K562 (cell line): ENCODE results near the gene KCNK1. TPM values are rescaled to one million over a fixed set of nuclear protein-coding genes. Genes with fewer than 3 reads are reported as not detected.

Experiments used
- CBX8 ChIP-seq: fragments of 200-600 bp; sonication (generic); IDR thresholded peaks from 2 replicates; pipeline ENCODE4 v1.6.1; 2012; ENCODE audit warnings: borderline replicate concordance, mixed run types, low read depth, mild to moderate bottlenecking, moderate library complexity, mixed read lengths, low read length, control low read depth, inconsistent platforms; ENCODE audit not compliant: poor library complexity, severe bottlenecking; ENCODE audit errors: extremely low read depth
- CEBPB ChIP-seq: fragments of 450-650 bp; IDR thresholded peaks from 2 replicates; pipeline ENCODE4 v1.6.1; 2016; ENCODE audit warnings: missing genetic modification characterization, missing compliant biosample characterization
- DDX20 ChIP-seq: fragments of 450-650 bp; IDR thresholded peaks from 2 replicates; pipeline ENCODE4 v1.6.1; 2016; ENCODE audit warnings: missing genetic modification characterization, low read depth, mild to moderate bottlenecking, missing compliant biosample characterization, moderate library complexity
- EZH2 ChIP-seq: IDR thresholded peaks from 2 replicates; pipeline ENCODE4 v1.6.1; 2012; ENCODE audit warnings: low read depth, mild to moderate bottlenecking, inconsistent platforms, low read length, borderline replicate concordance
- FOS ChIP-seq: IDR thresholded peaks from 3 replicates; pipeline ENCODE4 v1.6.1; 2011; ENCODE audit not compliant: insufficient read length; ENCODE audit errors: extremely low read depth
- FOXK1 ChIP-seq: sonication (generic); formaldehyde crosslinking; IDR thresholded peaks from 2 replicates; pipeline ENCODE4 v1.8.0; 2022; ENCODE audit warnings: missing genetic modification reagents, mild to moderate bottlenecking, borderline replicate concordance
- HCFC1 ChIP-seq: IDR thresholded peaks from 2 replicates; pipeline ENCODE4 v1.6.1; 2012; ENCODE audit warnings: low read depth, low read length, improper control_type of control experiment
- HIVEP1 ChIP-seq: fragments of 250-450 bp; sonication (Bioruptor Pico); IDR thresholded peaks from 2 replicates; pipeline ENCODE4 v1.4.0; 2020; ENCODE audit warnings: mild to moderate bottlenecking
- NFIC ChIP-seq: fragments of 450-650 bp; IDR thresholded peaks from 2 replicates; pipeline ENCODE4 v1.6.1; 2017; ENCODE audit warnings: mild to moderate bottlenecking, inconsistent platforms
- PHB2 ChIP-seq: fragments of 450-650 bp; IDR thresholded peaks from 2 replicates; pipeline ENCODE4 v1.6.1; 2017; ENCODE audit warnings: low read depth
- POLR2H ChIP-seq: IDR thresholded peaks from 2 replicates; pipeline ENCODE4 v1.6.1; 2016; ENCODE audit warnings: missing genetic modification characterization, low read depth, mild to moderate bottlenecking, control low read depth, missing compliant biosample characterization, moderate library complexity
- SAFB ChIP-seq: fragments of 200-400 bp; formaldehyde crosslinking; IDR thresholded peaks from 2 replicates; pipeline ENCODE4 v1.6.1; 2017; ENCODE audit warnings: low read depth, low read length, borderline replicate concordance
- STAT5B ChIP-seq: fragments of 250-450 bp; sonication (Bioruptor Pico); IDR thresholded peaks from 2 replicates; pipeline ENCODE4 v1.8.0; 2021; ENCODE audit warnings: mild to moderate bottlenecking, inconsistent platforms
- TAF15 ChIP-seq: fragments of 200-400 bp; formaldehyde crosslinking; IDR thresholded peaks from 2 replicates; pipeline ENCODE4 v1.6.1; 2017; ENCODE audit warnings: mild to moderate bottlenecking, low read depth, low read length, moderate library complexity
- TCF7L2 ChIP-seq: fragments of 150-350 bp; IDR thresholded peaks from 2 replicates; pipeline ENCODE4 v1.6.1; 2016; ENCODE audit warnings: low read depth, mild to moderate bottlenecking, low read length, moderate library complexity
- ZNF133 ChIP-seq: fragments of 250-450 bp; sonication (Bioruptor Pico); IDR thresholded peaks from 2 replicates; pipeline ENCODE4 v1.4.0; 2020; ENCODE audit warnings: mild to moderate bottlenecking
- ZNF324 ChIP-seq: fragments of 250-450 bp; sonication (Bioruptor Pico); IDR thresholded peaks from 2 replicates; pipeline ENCODE4 v1.4.0; 2020; ENCODE audit warnings: mild to moderate bottlenecking
- polyA plus RNA-seq, 8 experiments: library from polyadenylated mRNA; depleted of rRNA in 4 of 8; stranded (reverse) in 5 of 8; unstranded in 3 of 8; fragments of >200 nt; fragmentation: Nextera tagmentation in 2 of 8; fragmentation: Illumina TruSeq in 1 of 8; extraction: Ambion mirVana in 2 of 8; extraction: Trizol in 1 of 8; gene quantifications; 2 replicates each; pipeline versions ENCODE4 v1.2.1 to v1.2.3, GENCODE V29; 2011 to 2014; ENCODE audit warnings: inconsistent platforms in 1 of 8, missing spikeins in 1 of 8
- total RNA-seq, 7 experiments: library from RNA; depleted of rRNA in 6 of 7; stranded (reverse); fragments of >200 nt in 6 of 7; fragmentation: Illumina TruSeq in 2 of 7; extraction: Trizol in 2 of 7; gene quantifications; 2 replicates each; pipeline versions ENCODE4 v1.2.1 to v1.2.3, GENCODE V29; 2011 to 2021; ENCODE audit warnings: low replicate concordance in 1 of 7
- TF ChIP-seq, protein P1 (sequence below), 2 experiments: fragments of 450-650 bp; IDR thresholded peaks; 2 replicates each; pipeline ENCODE4 v1.6.1; 2016; ENCODE audit warnings: mild to moderate bottlenecking in 2 of 2, borderline replicate concordance in 1 of 2, low read depth in 1 of 2, moderate library complexity in 1 of 2
- TF ChIP-seq, protein P2 (sequence below): sonication (generic); formaldehyde crosslinking; IDR thresholded peaks from 2 replicates; pipeline ENCODE4 v1.8.0; 2022; ENCODE audit warnings: mild to moderate bottlenecking, low read depth, missing genetic modification reagents

The KCNK1 gene
- total and polyA plus RNA-seq, 9 of the 15 experiments (the other 6 are each of a cell fraction or from before 2014, with no cell fraction given), result 3.1 to 22.7 (median 6.0) TPM

DNA sequence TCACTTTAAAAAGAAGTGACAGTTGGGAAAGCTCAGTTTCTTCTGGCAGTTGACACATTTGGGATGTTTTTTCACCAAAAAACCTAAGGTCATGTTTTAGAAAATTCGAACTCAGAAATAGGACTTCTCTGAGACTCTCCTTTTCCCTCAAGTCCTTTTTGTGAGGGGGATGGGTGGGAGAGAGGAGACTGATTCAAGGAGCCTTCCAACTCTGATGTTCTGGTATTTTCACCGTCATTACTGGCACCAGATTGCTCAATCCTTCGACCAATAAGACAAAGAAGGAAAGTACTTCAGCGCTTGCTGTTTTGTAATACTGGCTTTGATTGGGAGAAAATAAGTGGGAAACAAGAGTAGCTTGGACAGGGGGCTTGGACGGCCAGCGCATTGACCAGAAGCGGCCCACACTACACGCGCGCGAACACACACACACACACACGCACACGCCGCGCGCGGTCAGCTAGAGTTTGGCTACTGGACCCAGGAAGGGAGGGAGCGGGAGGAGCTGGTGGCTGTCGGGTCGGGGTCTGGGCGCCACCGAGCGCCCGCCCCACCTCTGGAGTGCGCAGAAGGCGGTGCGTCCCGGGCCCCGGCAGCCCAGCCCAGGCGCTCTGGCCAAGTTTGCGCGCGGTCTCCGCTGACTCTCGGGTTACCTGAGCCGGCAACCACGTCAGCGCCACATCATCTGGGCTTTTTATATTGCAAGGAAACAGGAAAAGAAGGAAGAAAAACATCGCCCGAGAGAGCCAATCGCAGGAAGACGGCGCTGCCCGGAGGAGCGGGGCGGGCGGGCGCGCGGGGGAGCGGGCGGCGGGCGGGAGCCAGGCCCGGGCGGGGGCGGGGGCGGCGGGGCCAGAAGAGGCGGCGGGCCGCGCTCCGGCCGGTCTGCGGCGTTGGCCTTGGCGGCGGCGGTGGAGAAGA, at the start of gene KCNK1 (continued):
- TF ChIP-seq, protein P1, sequence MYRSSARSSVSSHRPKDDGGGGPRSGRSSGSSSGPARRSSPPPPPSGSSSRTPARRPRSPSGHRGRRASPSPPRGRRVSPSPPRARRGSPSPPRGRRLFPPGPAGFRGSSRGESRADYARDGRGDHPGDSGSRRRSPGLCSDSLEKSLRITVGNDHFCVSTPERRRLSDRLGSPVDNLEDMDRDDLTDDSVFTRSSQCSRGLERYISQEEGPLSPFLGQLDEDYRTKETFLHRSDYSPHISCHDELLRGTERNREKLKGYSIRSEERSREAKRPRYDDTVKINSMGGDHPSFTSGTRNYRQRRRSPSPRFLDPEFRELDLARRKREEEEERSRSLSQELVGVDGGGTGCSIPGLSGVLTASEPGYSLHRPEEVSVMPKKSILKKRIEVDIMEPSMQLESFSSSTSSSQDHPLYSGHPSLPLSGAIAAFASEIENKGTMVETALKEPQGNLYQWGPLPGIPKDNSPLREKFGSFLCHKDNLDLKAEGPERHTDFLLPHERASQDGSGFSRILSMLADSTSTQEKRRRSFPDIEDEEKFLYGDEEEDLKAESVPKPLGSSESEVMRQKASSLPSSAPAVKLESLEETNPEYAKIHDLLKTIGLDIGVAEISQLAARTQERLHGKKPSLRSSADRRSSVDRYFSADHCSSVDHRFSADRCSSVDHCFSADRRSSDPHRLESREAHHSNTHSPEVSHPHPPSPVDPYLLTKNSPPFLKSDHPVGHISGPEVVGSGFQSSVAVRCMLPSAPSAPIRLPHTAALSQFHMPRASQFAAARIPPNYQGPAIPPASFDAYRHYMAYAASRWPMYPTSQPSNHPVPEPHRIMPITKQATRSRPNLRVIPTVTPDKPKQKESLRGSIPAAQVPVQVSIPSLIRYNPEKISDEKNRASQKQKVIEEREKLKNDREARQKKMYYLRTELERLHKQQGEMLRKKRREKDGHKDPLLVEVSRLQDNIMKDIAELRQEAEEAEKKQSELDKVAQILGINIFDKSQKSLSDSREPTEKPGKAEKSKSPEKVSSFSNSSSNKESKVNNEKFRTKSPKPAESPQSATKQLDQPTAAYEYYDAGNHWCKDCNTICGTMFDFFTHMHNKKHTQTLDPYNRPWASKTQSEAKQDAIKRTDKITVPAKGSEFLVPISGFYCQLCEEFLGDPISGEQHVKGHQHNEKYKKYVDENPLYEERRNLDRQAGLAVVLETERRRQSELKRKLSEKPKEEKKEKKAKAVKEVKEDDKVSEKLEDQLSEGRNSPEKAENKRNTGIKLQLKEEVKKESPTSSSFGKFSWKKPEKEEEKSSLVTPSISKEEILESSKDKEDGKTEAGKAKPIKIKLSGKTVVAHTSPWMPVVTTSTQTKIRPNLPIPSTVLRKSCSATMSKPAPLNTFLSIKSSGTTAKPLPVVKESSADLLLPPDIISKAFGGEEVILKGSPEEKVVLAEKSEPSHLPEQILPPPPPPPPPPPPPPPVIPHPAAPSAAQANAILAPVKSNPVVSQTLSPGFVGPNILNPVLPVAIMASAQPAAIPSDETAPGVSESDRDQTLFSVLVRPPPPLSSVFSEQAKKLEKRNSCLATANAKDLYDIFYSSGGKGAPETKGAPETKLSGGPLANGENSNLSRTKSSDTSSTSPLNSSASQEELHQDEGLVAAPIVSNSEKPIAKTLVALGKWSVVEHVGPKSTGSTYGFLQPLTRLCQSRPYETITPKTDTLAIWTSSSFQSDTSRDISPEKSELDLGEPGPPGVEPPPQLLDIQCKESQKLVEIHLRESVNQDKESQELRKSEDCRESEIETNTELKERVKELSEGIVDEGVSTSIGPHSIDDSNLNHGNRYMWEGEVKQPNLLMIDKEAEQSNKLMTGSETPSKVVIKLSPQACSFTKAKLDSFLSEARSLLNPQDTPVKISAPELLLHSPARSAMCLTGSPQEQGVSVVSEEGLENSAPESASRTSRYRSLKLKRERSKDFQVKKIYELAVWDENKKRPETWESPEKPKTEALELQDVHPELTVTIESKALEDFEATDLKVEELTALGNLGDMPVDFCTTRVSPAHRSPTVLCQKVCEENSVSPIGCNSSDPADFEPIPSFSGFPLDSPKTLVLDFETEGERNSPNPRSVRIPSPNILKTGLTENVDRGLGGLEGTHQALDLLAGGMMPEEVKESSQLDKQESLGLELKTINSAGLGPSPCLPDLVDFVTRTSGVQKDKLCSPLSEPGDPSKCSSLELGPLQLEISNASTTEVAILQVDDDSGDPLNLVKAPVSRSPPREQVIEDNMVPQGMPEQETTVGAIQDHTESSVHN (IDR thresholded peaks at IDR 0.05; ENCODE audit: borderline replicate concordance in 1 of 2, low read depth in 1 of 2), result no peak
- no peak for TF ChIP-seq DDX20 (tag)
- no peak for TF ChIP-seq STAT5B (CRISPR knock-in tag)
- no peak for TF ChIP-seq CBX8
- peak; percentile 96 for TF ChIP-seq CEBPB (tag)
- TF ChIP-seq TAF15, result no peak
- peak; percentile 37; the same call in 1 of the 2 replicates for TF ChIP-seq NFIC
- TF ChIP-seq FOS, result no peak
- TF ChIP-seq TCF7L2, result no peak
- TF ChIP-seq ZNF324 (CRISPR knock-in tag), result no peak
- TF ChIP-seq EZH2, result no peak
- TF ChIP-seq SAFB, result peak; percentile 45; the same call in 1 of the 2 replicates
- TF ChIP-seq PHB2, result no peak
- TF ChIP-seq FOXK1 (CRISPR knock-in tag), result no peak
- TF ChIP-seq ZNF133 (CRISPR knock-in tag), result no peak
- TF ChIP-seq HCFC1, result no peak
- TF ChIP-seq, protein P2, sequence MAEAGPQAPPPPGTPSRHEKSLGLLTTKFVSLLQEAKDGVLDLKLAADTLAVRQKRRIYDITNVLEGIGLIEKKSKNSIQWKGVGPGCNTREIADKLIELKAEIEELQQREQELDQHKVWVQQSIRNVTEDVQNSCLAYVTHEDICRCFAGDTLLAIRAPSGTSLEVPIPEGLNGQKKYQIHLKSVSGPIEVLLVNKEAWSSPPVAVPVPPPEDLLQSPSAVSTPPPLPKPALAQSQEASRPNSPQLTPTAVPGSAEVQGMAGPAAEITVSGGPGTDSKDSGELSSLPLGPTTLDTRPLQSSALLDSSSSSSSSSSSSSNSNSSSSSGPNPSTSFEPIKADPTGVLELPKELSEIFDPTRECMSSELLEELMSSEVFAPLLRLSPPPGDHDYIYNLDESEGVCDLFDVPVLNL (CRISPR knock-in tag), result no peak
- no peak for TF ChIP-seq POLR2H (tag)
- TF ChIP-seq HIVEP1 (CRISPR knock-in tag), result no peak
